SHP77 treated with DMSO at 0.1 percent for 48 hours (cell line): ENCODE results near the gene CNTNAP3B.
"Not testable (repeated sequence)": the region's sequence is repeated elsewhere in the genome, so short reads cannot be mapped to it uniquely, and the experiment has no call there.

Source experiments
- DNase-seq: peaks from one replicate; lab custom pipeline; 2025; lab: John Stamatoyannopoulos, UW

The CNTNAP3B gene

DNA sequence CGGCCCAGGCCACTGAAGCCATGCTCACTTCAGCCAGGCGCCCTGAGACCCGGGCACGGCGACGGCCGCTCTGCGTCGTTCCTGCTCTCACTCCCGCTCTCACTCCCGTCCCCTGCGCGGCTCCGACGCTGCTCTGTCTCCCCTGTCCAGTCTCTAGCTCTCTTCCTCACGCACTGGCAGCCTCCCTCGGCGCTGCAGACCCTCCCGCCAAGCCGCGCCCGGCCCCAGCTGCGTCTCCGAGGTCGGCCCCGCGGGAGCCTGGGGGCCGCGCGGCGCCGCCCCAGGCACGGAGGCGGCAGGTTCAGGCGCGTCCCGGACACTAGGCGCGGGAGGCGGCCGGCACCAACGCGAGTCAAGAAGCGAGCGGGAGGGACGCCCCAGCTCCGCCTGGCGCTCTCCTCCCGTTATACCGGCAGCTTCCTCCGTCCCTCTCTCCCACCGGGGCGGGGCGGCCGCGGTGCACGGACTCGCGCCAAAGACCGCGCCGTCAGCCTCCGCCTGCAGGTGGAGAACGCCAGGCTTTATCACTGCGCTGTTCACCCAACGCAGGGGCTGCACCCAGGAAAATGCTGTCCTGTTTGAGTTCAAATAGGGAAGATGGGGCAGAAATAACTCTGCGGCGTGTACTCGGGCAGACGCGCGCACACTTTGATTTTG, at the start of gene CNTNAP3B:
TSS of gene CNTNAP3B (minus strand) at position 354 of the 657 bp plus-strand sequence. CDS start at position 22, 332 bp downstream.
- not testable (repeated sequence) for DNase-seq

DNA sequence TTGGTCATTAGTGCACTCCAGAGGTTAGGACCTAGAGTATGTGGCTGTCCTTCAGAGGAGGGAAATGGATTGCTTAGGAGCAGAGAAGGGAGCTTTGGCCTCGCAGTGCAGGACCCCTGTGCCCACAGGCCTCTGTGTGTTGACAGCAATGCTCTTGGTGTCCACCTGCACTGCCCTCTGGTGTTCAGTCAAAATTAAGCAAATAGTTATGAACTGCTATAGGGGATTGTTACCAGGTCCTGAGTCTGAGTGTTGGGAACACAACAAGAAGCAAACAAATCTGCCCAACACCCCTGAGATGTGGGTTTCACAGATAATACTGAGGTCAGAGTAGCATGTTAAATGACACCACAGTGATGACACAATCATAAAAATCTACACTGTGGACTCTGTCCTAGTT, 31.1 kb upstream of the CNTNAP3B start:
- not testable (repeated sequence) for DNase-seq

DNA sequence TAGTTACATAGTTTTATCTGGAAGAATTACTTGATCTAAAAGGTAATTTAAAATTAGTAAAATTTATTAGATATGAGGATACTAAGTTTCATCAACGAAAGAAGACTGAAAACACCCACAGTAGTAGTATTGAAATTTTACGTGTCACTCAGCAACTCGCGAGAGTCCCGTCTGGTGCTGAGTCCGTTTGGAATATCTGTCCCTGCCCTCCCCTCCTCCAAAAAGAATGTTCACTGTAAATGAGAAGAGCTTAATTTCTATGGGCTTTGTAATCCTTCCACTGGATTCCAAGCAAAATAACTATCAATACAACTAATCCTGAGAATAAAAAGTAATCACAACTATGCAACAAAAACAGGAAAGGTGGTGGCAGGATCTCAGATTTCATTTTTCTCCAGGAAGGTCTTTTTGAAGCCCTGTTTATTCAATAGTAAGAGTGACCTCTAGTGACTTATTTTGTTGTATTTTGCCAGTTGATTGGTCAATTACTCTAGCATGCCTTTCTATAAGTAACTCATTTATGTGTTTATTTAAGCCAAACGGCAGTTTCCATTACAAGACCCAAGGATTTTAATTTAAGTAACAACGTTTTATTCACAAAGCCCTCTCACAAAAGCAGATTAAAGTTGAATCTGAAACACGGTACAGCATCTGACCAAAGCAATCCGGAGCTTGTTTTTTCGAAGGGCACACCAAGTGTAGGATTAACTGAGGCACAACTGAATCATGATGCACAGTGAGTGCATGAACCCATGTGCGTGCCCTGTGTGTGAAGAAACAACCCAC, 2.0 kb downstream of the CNTNAP3B start:
- not testable (repeated sequence) for DNase-seq

DNA sequence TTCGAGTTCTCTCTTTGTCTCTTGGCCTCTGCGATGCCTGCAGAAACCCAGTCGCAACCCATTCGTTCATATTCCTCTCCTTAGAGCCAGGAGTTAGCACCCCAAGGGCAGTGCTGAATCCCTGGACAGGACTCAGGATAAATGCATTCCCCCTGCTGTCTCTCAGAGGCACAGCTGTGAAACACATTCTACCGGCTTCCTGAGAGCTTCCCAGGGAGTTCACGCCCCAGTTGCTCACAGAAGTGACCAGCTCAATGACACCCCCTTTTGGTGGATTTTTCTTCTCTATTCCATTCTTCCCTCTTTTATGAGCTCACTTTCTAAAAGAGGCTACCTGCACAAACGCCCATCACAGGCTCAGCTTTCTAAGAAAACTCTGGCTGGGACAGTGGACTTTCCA, 8.2 kb downstream of the CNTNAP3B start:
- DNase-seq = not testable (repeated sequence)

DNA sequence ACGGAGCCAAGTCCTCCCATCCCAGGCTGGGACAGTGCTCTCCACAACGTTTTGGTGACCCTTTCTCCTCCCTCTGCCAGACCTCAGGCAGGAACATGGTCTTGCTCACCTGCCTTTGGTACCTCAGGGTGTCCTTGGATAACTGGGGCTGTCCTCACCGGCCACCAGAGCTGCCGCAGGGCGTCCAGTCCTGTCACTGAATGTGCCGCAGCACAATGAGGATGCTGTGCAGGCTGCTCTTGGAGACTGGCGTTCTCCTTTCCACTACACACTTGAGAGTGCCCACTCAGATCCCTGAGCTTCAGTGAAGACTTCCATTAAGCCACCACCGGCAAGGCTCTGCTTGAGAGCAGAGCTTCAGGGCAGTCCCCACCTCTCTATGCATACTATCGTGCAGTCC, 33.3 kb downstream of the CNTNAP3B start:
- not testable (repeated sequence) for DNase-seq

DNA sequence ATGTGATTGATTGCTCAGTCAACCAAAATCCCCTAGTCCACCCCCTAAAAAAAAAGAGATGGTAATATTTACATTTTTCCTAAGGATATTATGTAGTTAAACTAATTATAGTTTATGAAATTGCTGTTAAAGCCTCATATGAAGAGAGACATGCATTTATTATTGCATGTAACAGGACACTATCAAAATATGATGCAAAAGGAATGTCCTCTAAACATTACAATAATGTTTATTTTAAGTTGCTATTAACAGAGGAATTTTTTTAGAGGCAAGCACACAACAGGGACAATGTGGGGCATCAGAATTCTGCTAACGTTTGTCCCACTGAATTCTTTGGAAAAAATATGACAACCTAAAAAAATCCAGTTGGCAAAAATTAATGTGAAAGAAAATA, 44.7 kb downstream of the CNTNAP3B start:
- not testable (repeated sequence) for DNase-seq

DNA sequence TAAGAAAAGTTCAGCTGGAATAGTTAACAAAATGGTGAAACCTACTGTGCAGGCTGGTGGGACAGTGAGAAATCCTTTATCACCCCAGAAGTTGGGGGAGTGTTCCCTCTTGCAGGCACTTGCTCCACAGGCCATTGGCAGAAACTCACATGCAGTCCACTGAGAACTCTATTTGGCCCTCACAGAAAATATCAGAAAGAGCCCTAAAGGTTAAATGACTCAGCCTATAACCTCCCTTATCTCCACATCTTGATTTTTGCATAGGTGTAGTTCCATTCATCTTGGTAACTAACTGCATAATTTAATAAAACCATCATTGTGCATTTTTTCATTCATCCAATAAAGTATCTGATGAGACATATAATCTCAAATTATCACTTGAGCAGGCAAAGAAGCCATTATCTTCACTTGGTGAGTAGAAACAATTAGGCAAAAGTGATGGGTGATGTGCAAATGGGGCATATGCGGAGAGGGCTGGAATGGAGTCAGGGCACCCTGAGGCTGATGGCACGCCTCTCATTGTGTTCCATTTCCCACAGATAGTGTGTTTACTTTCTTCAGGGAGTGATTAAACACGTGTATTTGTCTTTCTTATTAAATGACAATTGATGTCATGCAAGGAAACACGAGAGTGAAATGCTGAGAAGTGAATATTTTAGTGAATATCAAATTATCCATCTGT, 45.2 kb downstream of the CNTNAP3B start:
- not testable (repeated sequence) for DNase-seq

DNA sequence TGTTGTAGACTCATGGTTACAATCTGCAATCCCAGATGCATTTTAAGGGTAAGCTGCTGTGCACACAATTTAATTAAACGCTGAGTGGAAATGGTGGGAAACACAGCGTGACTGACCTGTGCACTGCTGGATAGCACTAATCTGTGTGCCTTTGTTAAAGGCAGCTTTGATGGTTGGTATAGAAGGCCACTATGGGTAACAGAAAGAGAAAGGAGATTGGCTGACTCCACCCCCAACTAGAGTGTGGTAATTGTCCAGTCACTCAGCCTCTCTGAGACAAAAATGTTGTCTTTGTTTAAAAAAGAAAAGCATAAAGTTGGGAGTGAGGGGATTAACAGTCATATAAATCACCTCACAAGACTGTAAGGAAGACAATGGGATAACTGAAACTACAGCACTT, 48.9 kb downstream of the CNTNAP3B start:
- DNase-seq = not testable (repeated sequence)

DNA sequence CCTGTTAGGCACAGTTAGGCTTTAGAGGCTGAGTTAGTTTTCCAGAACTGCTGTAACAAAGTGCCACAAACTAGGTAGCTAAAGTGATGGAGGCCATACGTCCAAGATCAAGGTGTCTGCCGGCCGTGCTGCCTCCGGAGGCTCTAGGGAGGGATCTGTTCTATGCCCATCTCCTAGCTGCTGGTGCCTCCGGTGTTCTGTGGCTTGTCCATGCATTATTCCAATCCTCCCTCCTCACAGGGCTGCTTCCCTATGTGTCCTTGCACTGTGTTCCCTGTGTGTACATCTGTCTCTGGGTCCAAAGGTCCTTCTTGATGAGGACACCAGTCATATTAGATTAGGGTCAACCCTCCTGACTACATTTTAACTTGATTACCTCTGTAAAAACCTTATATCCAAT, 54.4 kb downstream of the CNTNAP3B start:
- DNase-seq = not testable (repeated sequence)

DNA sequence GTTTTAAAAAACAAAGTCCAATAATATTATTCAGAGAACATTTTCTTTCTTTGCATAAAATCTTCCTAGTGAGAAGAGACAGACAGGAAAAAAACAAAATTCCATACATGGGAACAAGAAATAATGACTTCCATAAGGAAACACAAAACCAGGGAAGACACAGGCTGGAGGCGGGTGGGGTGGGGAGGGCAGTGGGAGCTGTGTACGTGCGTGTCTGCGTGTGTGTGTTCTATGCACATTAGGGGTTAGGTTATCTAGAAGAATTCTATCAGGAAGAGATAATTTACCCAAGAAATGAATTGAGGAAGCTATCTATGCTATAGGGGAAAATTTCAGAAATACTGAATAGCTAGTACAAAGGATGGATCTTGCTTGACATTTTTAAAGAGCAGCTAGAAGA, 58.2 kb downstream of the CNTNAP3B start:
- DNase-seq = not testable (repeated sequence)

DNA sequence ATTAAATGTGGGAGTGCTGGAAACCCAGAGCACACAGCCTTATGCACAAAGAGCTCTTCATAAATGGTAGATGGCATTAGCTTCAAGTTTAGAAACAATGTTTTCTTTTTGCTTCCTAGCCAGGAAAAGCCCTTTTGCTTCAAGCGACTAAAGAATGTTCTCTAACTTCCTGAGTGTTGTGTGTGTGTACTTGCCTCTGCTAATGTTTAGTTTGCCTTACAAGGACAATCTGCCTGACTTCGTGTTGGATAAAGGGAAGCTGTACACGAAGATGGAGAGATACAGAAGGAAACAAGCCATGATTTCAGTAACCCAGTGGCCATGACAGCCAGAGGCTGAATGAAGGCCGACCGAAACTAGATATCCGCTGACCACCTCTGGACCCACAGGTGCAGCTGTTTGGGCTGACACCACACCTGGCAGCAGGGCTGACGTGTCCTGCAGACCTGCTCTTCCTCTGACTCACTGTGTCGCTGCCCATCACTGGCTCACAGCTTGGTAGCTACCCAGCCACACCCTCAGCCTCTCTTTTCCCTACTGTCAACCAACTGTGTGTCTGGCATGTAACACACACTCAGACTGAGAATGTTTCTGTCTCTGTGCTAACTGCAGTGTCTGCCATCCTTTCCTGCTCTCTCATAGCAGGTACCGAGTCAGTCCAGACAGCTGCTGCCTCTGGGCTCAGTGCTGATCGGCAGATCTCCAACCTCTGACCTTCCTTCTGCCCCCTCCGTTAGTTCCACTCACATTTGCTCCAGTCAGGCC, 59.0 kb downstream of the CNTNAP3B start:
- DNase-seq = not testable (repeated sequence)

DNA sequence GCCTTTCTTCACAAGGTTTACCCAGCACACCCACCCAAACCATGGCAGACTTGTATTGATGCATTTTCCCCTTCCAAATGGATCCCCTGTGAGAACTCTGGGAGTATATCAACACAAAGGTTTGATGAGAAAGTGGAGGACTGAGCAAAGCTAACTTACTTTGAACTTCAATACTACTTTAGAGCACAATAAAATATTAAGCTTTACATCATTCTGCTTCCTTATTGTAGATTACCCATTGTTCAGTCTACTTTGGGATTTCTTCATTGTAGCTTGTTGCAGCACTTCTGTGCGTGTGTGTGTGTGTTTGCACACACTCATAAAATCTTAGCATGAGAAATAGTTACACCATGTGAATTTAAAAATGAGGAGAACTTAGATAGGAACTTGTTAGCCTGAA, 75.4 kb downstream of the CNTNAP3B start:
- not testable (repeated sequence) for DNase-seq

DNA sequence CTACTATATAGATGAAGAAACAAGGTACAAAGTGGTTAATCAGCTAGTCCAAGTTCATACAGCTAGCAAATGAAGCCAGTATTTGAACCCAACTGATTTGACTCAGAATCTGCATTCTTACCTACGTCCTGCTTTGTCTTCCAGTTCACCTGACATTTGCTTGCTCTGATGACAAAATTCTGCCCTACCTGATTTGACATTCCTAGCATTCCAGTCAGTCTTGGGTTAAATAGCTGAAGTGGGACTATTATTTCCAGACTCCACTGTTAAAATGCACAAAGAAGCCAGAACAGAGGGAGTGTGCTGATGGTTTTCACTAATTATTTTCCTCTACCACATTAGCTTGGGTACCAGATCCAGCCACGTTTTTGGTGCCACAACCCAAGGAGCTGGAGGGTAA, 78.5 kb downstream of the CNTNAP3B start:
- DNase-seq = not testable (repeated sequence)

DNA sequence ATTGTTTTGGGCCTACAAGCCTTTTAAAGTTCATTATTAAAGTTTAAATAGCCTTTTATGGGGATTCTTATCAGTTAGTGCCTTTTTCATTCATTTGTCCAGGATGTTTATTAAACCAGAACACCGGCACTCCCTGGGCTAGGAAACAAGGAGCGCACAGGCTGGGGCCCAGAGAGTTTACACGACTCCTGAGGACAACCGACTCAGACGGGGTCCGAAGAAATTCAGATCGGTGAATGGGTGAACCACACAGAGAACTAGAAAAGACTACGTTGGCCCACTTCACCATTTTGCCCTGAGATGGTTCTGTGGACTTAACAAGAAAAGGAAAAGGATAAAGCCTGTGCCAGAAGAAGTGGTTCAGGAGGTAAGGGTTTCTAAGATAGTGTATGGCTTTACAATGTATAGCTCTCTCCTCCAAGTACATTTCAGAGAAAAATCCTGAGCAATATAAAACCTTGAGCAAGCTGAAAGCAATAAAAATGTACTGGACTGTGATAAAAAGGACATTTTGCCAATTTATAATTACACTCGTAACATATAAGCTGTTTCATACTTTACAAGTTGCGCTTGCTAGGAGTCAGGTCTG, 84.7 kb downstream of the CNTNAP3B start:
- not testable (repeated sequence) for DNase-seq

DNA sequence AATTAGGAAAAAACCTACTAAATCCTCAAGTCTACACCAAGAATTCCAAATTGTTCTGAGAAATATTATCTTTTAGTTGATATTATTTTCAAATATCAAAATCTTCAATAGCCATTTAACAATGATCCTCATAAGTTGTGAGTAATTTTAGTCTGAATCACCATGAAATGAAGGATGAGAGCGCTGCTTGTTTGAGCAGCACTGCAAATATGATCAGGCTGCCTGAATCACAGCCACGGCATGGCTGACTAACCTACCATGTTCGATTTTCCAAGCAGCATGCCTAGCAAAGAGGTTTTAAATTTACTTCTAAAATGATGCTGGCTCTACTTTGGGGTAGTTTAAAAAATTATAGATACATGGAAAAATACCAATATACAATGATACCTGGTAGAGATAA, 95.7 kb downstream of the CNTNAP3B start:
- DNase-seq = not testable (repeated sequence)

DNA sequence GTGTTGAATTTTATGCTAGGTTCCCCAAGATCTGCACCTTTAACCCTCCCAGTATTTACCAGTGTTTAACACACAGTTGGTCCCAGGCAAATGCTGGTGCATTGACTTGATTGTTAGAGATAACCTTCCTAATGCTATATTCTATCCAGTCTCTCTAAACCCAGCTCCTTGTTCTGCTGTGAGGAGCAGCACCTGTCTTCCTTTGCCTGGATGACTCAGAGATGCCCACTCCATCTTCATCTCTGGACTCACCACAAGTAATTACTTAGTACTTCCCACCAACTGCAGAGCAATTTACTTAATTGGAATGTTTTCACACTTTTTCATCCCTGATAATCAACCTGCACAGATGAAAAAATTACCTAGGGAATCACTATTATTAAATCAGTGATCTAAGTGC, 108.6 kb downstream of the CNTNAP3B start:
- not testable (repeated sequence) for DNase-seq

DNA sequence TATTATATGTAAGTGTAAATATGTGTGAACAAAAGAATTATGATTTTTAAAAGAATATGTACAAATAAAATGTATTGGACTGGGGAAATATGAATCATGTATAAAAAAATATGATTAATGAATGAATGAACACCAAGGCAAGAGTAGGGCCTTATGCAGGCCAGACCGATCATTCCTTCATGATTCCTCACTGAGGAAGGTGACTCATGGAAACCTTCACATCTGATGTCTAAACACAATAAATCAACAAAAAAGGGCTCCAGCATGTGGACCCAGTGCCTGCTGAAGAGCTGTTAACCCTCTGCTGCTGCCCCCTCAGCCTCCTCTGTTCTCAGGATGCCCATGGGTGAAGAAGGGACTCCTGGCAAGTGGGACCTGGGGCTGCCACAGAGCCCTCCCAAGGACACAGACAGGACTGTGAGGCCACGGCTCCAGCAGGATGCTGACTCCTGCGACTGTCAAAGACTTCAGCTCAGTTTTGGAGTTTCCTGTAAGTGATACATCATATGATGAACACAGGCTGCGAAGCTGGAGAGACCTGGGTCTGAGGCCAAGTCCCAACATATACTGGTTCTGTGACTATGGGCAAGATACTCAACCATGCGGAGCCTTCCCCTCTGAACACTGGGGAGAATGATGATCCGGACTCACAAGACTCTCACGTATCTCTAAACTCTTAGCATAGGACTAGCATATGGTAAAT, 110.9 kb downstream of the CNTNAP3B start:
- DNase-seq = not testable (repeated sequence)

DNA sequence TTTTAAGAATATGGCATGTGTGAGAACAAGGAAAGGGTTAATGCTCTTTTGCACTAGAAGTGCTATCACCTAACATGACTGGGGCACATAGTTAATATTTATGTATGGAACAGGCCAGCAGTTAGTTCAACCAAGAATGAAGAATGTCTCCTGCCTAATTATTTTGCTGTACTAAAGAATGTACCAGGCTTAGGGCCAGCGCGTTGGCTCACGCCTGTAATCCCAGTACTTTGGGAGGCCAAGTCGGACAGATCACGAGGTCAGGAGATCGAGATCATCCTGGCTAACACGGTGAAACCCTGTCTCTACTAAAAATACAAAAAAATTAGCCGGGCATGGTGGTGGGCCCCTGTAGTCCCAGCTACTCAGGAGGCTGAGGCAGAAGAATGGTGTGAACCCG, 114.9 kb downstream of the CNTNAP3B start:
- DNase-seq = not testable (repeated sequence)

DNA sequence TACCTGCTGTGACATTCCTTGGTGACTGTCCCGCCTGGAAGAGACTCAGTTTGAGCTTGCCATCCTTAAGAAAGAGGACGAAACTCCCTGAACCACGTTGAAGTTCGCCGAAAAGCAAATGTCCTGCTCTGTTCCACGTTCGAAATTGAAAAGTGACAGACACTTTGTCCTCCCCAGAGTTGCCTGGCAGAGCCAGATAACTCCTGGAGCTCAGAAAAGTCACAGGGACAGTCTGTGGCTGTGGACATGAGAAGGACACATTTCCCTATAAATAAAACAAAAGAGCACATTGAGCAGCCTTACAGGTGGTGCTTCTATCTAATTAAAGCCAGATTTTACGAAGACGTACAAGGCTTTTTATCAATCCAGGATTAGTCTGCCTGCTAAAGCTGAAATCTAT, 137.6 kb downstream of the CNTNAP3B start:
- not testable (repeated sequence) for DNase-seq

DNA sequence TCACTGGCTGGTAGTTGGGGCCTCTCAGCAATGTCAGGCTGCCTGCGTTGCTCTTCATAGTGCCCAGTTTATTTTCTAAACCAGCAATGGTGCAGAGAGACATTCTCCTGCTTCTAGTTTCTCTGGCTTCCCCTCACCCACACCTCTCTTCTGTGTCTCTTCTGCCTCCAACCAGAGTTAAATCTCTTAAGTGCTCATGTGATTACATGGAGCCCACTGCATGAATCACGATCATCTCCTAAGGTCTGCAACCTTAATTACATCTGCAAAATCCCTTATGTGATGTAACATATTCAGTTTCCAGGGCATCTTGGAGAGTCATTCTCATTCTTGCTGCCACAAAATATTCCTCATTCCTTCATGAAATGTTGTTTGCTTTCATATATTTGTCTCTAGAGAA, 149.0 kb downstream of the CNTNAP3B start:
- DNase-seq = not testable (repeated sequence)
